GM23248 (cell line): ENCODE data around the gene AKAP7.

Source experiments
- EZH2 ChIP-seq: fragments of 200-600 bp; sonication (generic); IDR thresholded peaks from 2 replicates; pipeline ENCODE4 v1.6.1; 2018; ENCODE audit warnings: antibody characterized with exemption, mild to moderate bottlenecking; ENCODE audit not compliant: insufficient read depth, poor library complexity, severe bottlenecking
- EZH2phosphoT487 ChIP-seq: fragments of 200-600 bp; sonication (generic); IDR thresholded peaks from 2 replicates; pipeline ENCODE4 v1.6.1; 2018; ENCODE audit warnings: antibody characterized with exemption, moderate library complexity, mild to moderate bottlenecking, low read depth; ENCODE audit not compliant: insufficient read depth

DNA sequence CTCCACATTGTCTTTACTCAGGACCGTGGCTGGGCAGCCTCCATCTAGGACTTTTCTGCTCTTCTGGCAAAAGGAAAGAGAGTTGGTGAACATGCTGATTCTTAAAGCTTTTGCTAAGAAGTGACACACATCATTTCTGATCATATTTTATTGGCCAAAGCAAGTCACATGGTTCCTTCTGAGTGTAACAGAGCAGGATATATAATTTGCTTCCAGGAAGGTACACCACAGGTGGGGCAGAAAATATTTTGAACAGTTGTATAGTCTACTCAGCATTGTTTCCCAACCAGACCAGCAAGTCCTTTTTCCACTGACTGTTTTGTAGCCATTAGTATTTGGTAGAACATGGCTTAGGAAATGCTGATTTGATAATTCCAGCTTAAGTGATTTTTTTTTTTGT is 73.5 kb downstream of the AKAP7 start:
- no peak for TF ChIP-seq EZH2
- TF ChIP-seq EZH2phosphoT487 = no peak
